H1 (cell line): ENCODE measurements around the gene PACSIN2. TPM values are rescaled to one million over a fixed set of nuclear protein-coding genes. Genes with fewer than 3 reads are reported as not detected.

Source experiments
- CTCF ChIA-PET: fragments of 300-600 bp; sonication (Branson Sonifier 250); formaldehyde crosslinking; loops from one replicate; lab custom pipeline; 2021; ENCODE audit not compliant: partially characterized antibody; lab: Charles Lee
- POLR2A ChIA-PET: fragments of 300-600 bp; sonication (Branson Sonifier 250); formaldehyde crosslinking; loops from one replicate; lab custom pipeline; 2021; ENCODE audit warnings: inconsistent platforms; ENCODE audit not compliant: partially characterized antibody; lab: Charles Lee
- DNase-seq, 2 experiments: peaks; one replicate each; pipeline versions ENCODE4 v3.0.0 to v3.0.0-alpha.2; 2010 to 2022; ENCODE audit warnings: low spot score in 2 of 2, low read depth in 1 of 2, mixed read lengths in 1 of 2
- FAIRE-seq: peaks from 2 replicates; lab custom pipeline; 2011; peaks lifted over from hg19 to GRCh38; lab: Jason Lieb, UNC
- H2AFZ ChIP-seq: 2 replicates; pipeline ENCODE4 v1.8.1; 2012; ENCODE audit warnings: low read length, inconsistent platforms
- H2AK5ac ChIP-seq: 2 replicates; pipeline ENCODE4 v1.6.1; 2013; ENCODE audit warnings: low read depth, low read length
- H2BK120ac ChIP-seq: replicated peaks from 2 replicates; pipeline ENCODE3; 2013; ENCODE audit warnings: low read depth, low read length, inconsistent platforms
- H2BK12ac ChIP-seq: 2 replicates; pipeline ENCODE4 v1.6.1; 2013; ENCODE audit warnings: low read depth, low read length
- H2BK15ac ChIP-seq: 2 replicates; pipeline ENCODE4 v1.6.1; 2013; ENCODE audit warnings: low read length
- H2BK20ac ChIP-seq: 2 replicates; pipeline ENCODE4 v1.6.1; 2013; ENCODE audit warnings: low read length
- H2BK5ac ChIP-seq: 2 replicates; pipeline ENCODE4 v1.6.1; 2013; ENCODE audit warnings: low read depth, low read length
- H3K14ac ChIP-seq: 2 replicates; pipeline ENCODE4 v1.6.1; 2013; ENCODE audit warnings: inconsistent platforms; ENCODE audit not compliant: insufficient read length
- H3K18ac ChIP-seq: 2 replicates; pipeline ENCODE4 v1.6.1; 2013; ENCODE audit warnings: low read length; ENCODE audit errors: extremely low read depth
- H3K23ac ChIP-seq: 2 replicates; pipeline ENCODE4 v1.6.1; 2013; ENCODE audit warnings: inconsistent platforms; ENCODE audit not compliant: insufficient read length
- H3K23me2 ChIP-seq: 2 replicates; pipeline ENCODE4 v1.6.1; 2013; ENCODE audit warnings: low read depth, low read length
- H3K27ac ChIP-seq: 2 replicates; pipeline ENCODE4 v1.6.1; 2011; ENCODE audit warnings: low read depth, low read length, inconsistent platforms
- H3K27me3 ChIP-seq, 4 experiments: replicated peaks in 1 of 4; 1 replicate in 1 of 4; 2 replicates in 3 of 4; pipeline versions ENCODE4 v1.6.1 to v1.8.1; 2011 to 2013; ENCODE audit warnings: low read length in 3 of 4, mild to moderate bottlenecking in 3 of 4, inconsistent platforms in 2 of 4, mixed read lengths in 2 of 4, moderate library complexity in 1 of 4; ENCODE audit not compliant: control insufficient read depth in 3 of 4, insufficient read depth in 3 of 4; ENCODE audit errors: extremely low read depth in 1 of 4
- H3K36me3 ChIP-seq, 4 experiments: 2 replicates each; pipeline versions ENCODE4 v1.6.1 to v1.8.1; 2011 to 2013; ENCODE audit warnings: mild to moderate bottlenecking in 4 of 4, low read length in 3 of 4, moderate library complexity in 2 of 4, control low read depth in 1 of 4, inconsistent platforms in 1 of 4; ENCODE audit not compliant: insufficient read depth in 4 of 4, control insufficient read depth in 2 of 4
- H3K4ac ChIP-seq: replicated peaks from 2 replicates; pipeline ENCODE3; 2013; ENCODE audit warnings: low read length, low read depth, mixed read lengths, inconsistent platforms; ENCODE audit not compliant: insufficient read length
- H3K4me1 ChIP-seq, 4 experiments: replicated peaks in 1 of 4; 1 replicate in 1 of 4; 2 replicates in 3 of 4; pipeline versions ENCODE4 v1.6.1 to v1.8.1; 2011 to 2013; ENCODE audit warnings: low read length in 3 of 4, inconsistent platforms in 2 of 4, mixed read lengths in 1 of 4; ENCODE audit not compliant: insufficient read depth in 4 of 4, control insufficient read depth in 3 of 4
- H3K4me2 ChIP-seq, 2 experiments: 2 replicates each; pipeline versions ENCODE4 v1.6.1 to v1.8.1; 2011 to 2013; ENCODE audit warnings: low read depth in 2 of 2, low read length in 2 of 2, control low read depth in 1 of 2, inconsistent platforms in 1 of 2, mild to moderate bottlenecking in 1 of 2; ENCODE audit not compliant: insufficient read depth in 1 of 2
- H3K4me3 ChIP-seq, 4 experiments: fragments of 200-600, 300-600 bp in 1 of 4; sonication (generic), shearing (Covaris generic), sonication (Bioruptor Twin) in 1 of 4; 2 replicates each; pipeline versions ENCODE4 v1.5.1 to v1.8.1; 2011 to 2016; ENCODE audit warnings: low read length in 4 of 4, low read depth in 3 of 4, control low read depth in 2 of 4, inconsistent platforms in 2 of 4, mild to moderate bottlenecking in 2 of 4, mixed read lengths in 1 of 4, moderate library complexity in 1 of 4; ENCODE audit not compliant: insufficient read depth in 2 of 4; ENCODE audit errors: extremely low read depth in 1 of 4
- H3K56ac ChIP-seq: replicated peaks from 2 replicates; pipeline ENCODE3; 2013; ENCODE audit warnings: low read depth, mild to moderate bottlenecking, mixed read lengths, low read length, inconsistent platforms; ENCODE audit not compliant: insufficient read length
- H3K79me1 ChIP-seq: 2 replicates; pipeline ENCODE4 v1.6.1; 2013; ENCODE audit warnings: low read depth, low read length, control low read depth
- H3K79me2 ChIP-seq, 2 experiments: 2 replicates each; pipeline versions ENCODE4 v1.6.1 to v1.8.1; 2012 to 2013; ENCODE audit warnings: low read length in 2 of 2, mild to moderate bottlenecking in 2 of 2, inconsistent platforms in 1 of 2; ENCODE audit not compliant: insufficient read depth in 2 of 2, control insufficient read depth in 1 of 2
- H3K9ac ChIP-seq, 4 experiments: replicated peaks in 1 of 4; 1 replicate in 1 of 4; 2 replicates in 3 of 4; pipeline versions ENCODE4 v1.6.1 to v1.8.1; 2011 to 2013; ENCODE audit warnings: low read depth in 3 of 4, low read length in 3 of 4, control low read depth in 2 of 4, mild to moderate bottlenecking in 2 of 4, moderate library complexity in 2 of 4, inconsistent platforms in 1 of 4; ENCODE audit errors: extremely low read depth in 1 of 4
- H3K9me3 ChIP-seq, 2 experiments: 2 replicates each; pipeline versions ENCODE4 v1.6.1 to v1.8.1; 2012 to 2013; ENCODE audit warnings: mild to moderate bottlenecking in 2 of 2, moderate library complexity in 2 of 2, control low read depth in 1 of 2, inconsistent platforms in 1 of 2, low read depth in 1 of 2, low read length in 1 of 2, mixed read lengths in 1 of 2; ENCODE audit not compliant: insufficient read depth in 2 of 2
- H4K20me1 ChIP-seq, 2 experiments: replicated peaks in 1 of 2; 2 replicates each; pipeline versions ENCODE3 to v1.8.1; 2011 to 2013; ENCODE audit warnings: inconsistent platforms in 2 of 2, low read length in 2 of 2, mild to moderate bottlenecking in 1 of 2; ENCODE audit not compliant: insufficient read depth in 2 of 2, control insufficient read depth in 1 of 2
- H4K5ac ChIP-seq: 2 replicates; pipeline ENCODE4 v1.6.1; 2013; ENCODE audit warnings: low read length, low read depth, mixed read lengths, inconsistent platforms; ENCODE audit not compliant: insufficient read length
- H4K8ac ChIP-seq: 2 replicates; pipeline ENCODE4 v1.8.0; 2013; ENCODE audit warnings: mild to moderate bottlenecking, moderate library complexity, low read length, inconsistent platforms; ENCODE audit not compliant: insufficient read depth; ENCODE audit errors: extremely low read depth
- H4K91ac ChIP-seq: replicated peaks from 2 replicates; pipeline ENCODE3; 2013; ENCODE audit warnings: low read length, mixed read lengths, inconsistent platforms; ENCODE audit not compliant: insufficient read length
- BRCA1 ChIP-seq: IDR thresholded peaks from 2 replicates; pipeline ENCODE4 v1.6.1; 2012; ENCODE audit warnings: low read depth, low read length, improper control_type of control experiment
- CBX5 ChIP-seq: fragments of 300-800, 300-1000 bp; sonication (generic); IDR thresholded peaks from 2 replicates; pipeline ENCODE4 v1.7.1; 2016; ENCODE audit warnings: antibody characterized with exemption, low read length, low read depth
- CHD1 ChIP-seq: IDR thresholded peaks from 2 replicates; pipeline ENCODE4 v1.6.1; 2012; ENCODE audit warnings: low read depth, low read length, improper control_type of control experiment
- CHD2 ChIP-seq: IDR thresholded peaks from 2 replicates; pipeline ENCODE4 v1.6.1; 2012; ENCODE audit warnings: low read length, improper control_type of control experiment
- GABPA ChIP-seq: IDR thresholded peaks from 2 replicates; pipeline ENCODE4 v1.6.1; 2011; ENCODE audit warnings: mild to moderate bottlenecking, low read length, moderate library complexity, borderline replicate concordance; ENCODE audit not compliant: insufficient read depth
- HDAC6 ChIP-seq: IDR thresholded peaks from one replicate; pipeline ENCODE4 v1.7.1; 2012; ENCODE audit warnings: low read depth, mild to moderate bottlenecking, inconsistent platforms, low read length, moderate library complexity
- MAFK ChIP-seq: IDR thresholded peaks from 2 replicates; pipeline ENCODE4 v1.6.1; 2012; ENCODE audit warnings: low read depth, mild to moderate bottlenecking, improper control_type of control experiment, low read length
- NANOG ChIP-seq: IDR thresholded peaks from 2 replicates; pipeline ENCODE4 v1.6.1; 2011; ENCODE audit warnings: low read length, low read depth, mild to moderate bottlenecking, inconsistent platforms; ENCODE audit not compliant: insufficient read depth, poor library complexity, severe bottlenecking
- RXRA ChIP-seq: IDR thresholded peaks from 2 replicates; pipeline ENCODE4 v1.6.1; 2011; ENCODE audit warnings: low read depth, mild to moderate bottlenecking, low read length, moderate library complexity; ENCODE audit not compliant: insufficient read depth
- SP1 ChIP-seq: IDR thresholded peaks from 2 replicates; pipeline ENCODE4 v1.6.1; 2011; ENCODE audit warnings: low read depth, low read length
- SRF ChIP-seq: IDR thresholded peaks from 2 replicates; pipeline ENCODE4 v1.6.1; 2011; ENCODE audit warnings: mild to moderate bottlenecking, low read depth, low read length, moderate library complexity
- SUZ12 ChIP-seq: fragments of 200-600 bp; sonication (generic); IDR thresholded peaks from 2 replicates; pipeline ENCODE4 v1.6.1; 2012; ENCODE audit warnings: mild to moderate bottlenecking, inconsistent platforms, low read length, moderate library complexity, mixed read lengths
- YY1 ChIP-seq: IDR thresholded peaks from 2 replicates; pipeline ENCODE4 v1.6.1; 2011; ENCODE audit warnings: low read depth, mild to moderate bottlenecking, low read length
- WGBS, 2 experiments: shearing (Covaris generic) in 1 of 2; methylation state at CpG; one replicate each; pipeline versions ENCODE4 v1.1.6 to v1.1.7; 2013 to 2015; ENCODE audit warnings: low lambda C conversion rate in 2 of 2, mixed read lengths in 2 of 2, inconsistent platforms in 1 of 2, low coverage in 1 of 2, missing lambda C conversion rate in 1 of 2; ENCODE audit not compliant: insufficient replicate concordance in 2 of 2, insufficient coverage in 1 of 2, insufficient read length in 1 of 2; ENCODE audit errors: extremely low coverage in 1 of 2, missing lambda C conversion rate in 1 of 2; 5-methylcytosine and 5-hydroxymethylcytosine counted together
- polyA plus RNA-seq, 7 experiments: library from polyadenylated mRNA; depleted of rRNA in 3 of 7; stranded (reverse) in 5 of 7; unstranded in 2 of 7; fragments of >200 nt in 5 of 7; fragments of 200-250 nt in 2 of 7; gene quantifications; 1 replicate in 5 of 7; 2 replicates in 1 of 7; 4 replicates in 1 of 7; pipeline versions ENCODE4 v1.2.1 to v1.2.3, GENCODE V29; 2011 to 2013; ENCODE audit warnings: missing spikeins in 2 of 7, mixed read lengths in 2 of 7
- total RNA-seq: library from RNA; stranded (reverse); fragmentation: NEBNext Ultra II Directional; extraction: Animal tissue kit (Norgen Biotek cat#: 25700); gene quantifications from 2 replicates; pipeline ENCODE4 v1.2.1, GENCODE V29; 2021
- TF ChIP-seq, protein P1 (sequence below): IDR thresholded peaks from 2 replicates; pipeline ENCODE4 v1.6.1; 2012; ENCODE audit warnings: inconsistent platforms

PACSIN2 gene
- total and polyA plus RNA-seq, 2 of the 8 experiments (the other 6 are each of a cell fraction or from before 2014, with no cell fraction given), result 44.8 to 64.2 TPM

DNA sequence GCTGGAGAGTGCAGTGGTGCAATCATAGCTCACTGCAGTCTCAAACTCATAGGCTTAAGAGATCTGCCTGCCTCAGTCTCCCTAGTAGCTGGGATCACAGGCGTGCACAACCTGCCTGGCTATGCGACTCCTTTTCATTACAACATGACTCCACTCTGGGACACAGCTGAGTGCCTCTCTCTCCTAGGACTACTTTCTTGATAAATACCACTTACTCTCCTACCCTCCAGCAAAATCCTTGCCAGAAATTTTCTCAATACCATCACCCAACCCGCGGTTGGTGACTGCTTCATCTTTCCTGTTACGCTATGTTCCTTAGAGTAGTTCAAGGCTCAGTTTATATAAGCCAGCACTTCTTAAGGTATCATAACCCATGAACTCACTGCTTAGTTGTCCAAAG, 184.8 kb downstream of the PACSIN2 start:
- Histone ChIP-seq H2BK5ac (no peak overlapping the region), H3K14ac (no peak overlapping the region), H2BK15ac (no peak overlapping the region), H3K27ac (no peak overlapping the region), H4K5ac (no peak overlapping the region), H3K56ac (no peak overlapping the region), H4K20me1 (no peaks in the 10 kb centered on the region), H2BK12ac (no peak overlapping the region), H3K79me1 (no peaks in the 10 kb centered on the region), H3K4me1 (no peaks in the 10 kb centered on the region), H2AFZ (no peak overlapping the region), H3K4me3 (no peak overlapping the region), H2BK120ac (no peak overlapping the region), H4K8ac (no peak overlapping the region), H3K18ac (no peak overlapping the region), H3K23me2 (no peaks in the 10 kb centered on the region), H2BK20ac (no peak overlapping the region), H4K91ac (no peak overlapping the region), H3K9ac (no peak overlapping the region), H3K4ac (no peak overlapping the region), H3K27me3 (no peaks in the 10 kb centered on the region), H3K36me3 (peaks cover 0 to 3% (median 0%) of the 10 kb centered on the region in 4 experiments; a peak in 1 of 8 replicates), H3K4me2 (no peak overlapping the region), H3K23ac (no peak overlapping the region), H3K79me2 (no peaks in the 10 kb centered on the region), H3K9me3 (no peaks in the 10 kb centered on the region), H2AK5ac (no peak overlapping the region)
- CTCF ChIA-PET, result interaction anchor here (1.1 kb wide), 1 partner anchor 10 kb away, joined by 3 read pairs; no protein-coding TSS in a partner anchor
- DNase-seq (no peak), FAIRE-seq (no peak)
- WGBS, 2 experiments, result 93% methylated on average over 5 of the region's 5 CpGs; no CpG with 5 or more reads in 1 of the 2 experiments
- POLR2A ChIA-PET, result no interaction called here
- no peak for TF ChIP-seq YY1
- TF ChIP-seq SP1, result no peak
- TF ChIP-seq BRCA1, result no peak
- TF ChIP-seq SRF, result no peak
- no peak for TF ChIP-seq CHD2
- TF ChIP-seq HDAC6, result no peak
- no peak for TF ChIP-seq NANOG
- TF ChIP-seq, protein P1, sequence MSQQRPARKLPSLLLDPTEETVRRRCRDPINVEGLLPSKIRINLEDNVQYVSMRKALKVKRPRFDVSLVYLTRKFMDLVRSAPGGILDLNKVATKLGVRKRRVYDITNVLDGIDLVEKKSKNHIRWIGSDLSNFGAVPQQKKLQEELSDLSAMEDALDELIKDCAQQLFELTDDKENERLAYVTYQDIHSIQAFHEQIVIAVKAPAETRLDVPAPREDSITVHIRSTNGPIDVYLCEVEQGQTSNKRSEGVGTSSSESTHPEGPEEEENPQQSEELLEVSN, result no peak
- no peak for TF ChIP-seq RXRA
- no peak for TF ChIP-seq GABPA
- no peak for TF ChIP-seq CBX5
- TF ChIP-seq CHD1, result no peak
- TF ChIP-seq MAFK, result no peak
- no peak for TF ChIP-seq SUZ12
